GM18520 (cell line): ENCODE results near the gene HSP90AB1.

Experiments
- ATAC-seq: cut with Tn5 transposase; IDR thresholded peaks from one replicate; pipeline ENCODE4 v1.9.1; 2021; ENCODE audit not compliant: unreplicated experiment

The HSP90AB1 gene

DNA sequence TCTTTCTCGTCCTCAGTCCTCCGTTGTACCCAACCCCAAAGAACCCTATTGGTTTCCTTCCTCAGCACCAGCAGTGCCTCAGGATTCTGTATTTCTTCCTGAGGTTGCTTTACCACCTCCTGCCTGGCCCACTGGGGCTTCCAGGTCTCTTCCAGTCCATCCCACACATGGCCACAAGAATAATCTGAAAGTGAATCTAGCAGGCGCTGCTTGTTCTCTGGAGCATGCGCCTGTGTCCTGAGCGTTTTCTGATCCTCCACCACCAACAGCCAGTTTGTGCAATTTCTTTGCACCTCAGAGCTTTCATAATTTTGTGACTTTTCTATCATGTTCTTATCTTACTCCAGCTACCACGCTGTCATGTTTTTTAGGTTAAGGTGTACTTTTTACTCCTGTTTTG lies 11.6 kb upstream of the HSP90AB1 start:
- no peak for ATAC-seq

DNA sequence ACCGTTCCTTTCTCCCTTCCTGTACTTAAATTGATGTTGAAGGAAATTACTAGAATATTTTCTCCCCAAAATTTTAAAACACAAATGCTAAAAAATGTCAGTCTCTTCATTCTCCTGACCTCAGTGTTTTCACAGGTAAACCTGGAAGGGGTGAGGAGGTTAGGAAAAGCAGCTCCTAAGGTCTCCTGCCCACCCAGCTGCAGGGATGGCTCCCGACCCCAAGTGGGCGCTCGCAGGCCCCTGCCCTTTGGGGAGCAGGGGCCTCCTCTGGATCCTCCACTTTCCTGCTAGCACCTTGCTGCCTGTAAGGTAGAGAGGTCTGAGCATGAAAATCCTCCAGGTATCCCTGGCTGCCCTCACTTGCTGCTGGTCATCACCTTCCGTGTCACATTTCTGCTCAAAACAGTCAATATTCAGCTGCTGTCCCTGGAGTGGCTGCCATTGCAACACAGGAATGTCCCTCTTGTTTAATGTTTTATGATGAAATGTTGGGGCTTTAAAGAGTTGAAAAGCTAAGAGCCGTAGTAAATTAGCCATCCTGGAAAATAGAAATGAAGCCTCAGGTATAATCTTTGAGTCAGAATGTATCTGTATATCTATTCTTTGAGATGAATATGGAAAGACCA lies 10.9 kb upstream of the HSP90AB1 start:
- ATAC-seq: no peak

DNA sequence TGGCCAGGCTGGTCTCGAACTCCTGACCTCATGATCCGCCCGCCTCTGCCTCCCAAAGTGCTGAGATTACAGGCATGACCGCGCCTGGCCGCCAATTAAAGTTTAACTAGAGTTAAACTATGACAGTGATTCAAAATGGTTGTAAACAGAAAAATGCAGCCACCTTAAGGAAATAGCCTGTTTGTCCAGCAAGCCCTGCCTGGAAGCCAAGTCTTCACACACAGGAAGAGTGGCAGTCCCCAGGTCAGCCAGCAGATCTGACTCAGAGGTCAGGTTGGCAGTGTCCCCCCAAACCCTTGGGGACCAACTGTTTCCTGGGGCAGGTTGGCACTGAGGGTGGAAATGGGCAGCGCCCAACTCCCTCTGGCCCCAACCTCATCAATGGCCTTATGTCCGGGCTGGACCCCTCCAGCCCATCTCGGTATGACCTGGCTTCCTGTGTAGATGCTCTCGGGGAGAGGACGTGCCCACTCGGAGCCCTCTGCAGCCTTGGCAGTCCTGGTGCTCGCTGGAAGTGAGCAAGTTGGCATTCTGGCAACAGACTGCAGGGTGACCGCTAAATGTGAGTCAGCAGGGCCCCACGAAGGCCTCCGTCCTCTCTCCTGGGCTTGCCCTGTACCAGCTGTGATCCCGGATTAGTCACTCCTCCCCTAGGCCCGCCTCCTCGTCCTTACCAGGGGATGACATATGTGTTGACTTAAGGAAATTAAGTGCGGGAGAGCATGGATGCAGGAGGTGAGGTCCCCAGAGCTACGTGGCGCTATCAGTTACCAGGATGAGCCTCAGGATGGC lies 9.7 kb upstream of the HSP90AB1 start:
- peak; percentile 37 for ATAC-seq

DNA sequence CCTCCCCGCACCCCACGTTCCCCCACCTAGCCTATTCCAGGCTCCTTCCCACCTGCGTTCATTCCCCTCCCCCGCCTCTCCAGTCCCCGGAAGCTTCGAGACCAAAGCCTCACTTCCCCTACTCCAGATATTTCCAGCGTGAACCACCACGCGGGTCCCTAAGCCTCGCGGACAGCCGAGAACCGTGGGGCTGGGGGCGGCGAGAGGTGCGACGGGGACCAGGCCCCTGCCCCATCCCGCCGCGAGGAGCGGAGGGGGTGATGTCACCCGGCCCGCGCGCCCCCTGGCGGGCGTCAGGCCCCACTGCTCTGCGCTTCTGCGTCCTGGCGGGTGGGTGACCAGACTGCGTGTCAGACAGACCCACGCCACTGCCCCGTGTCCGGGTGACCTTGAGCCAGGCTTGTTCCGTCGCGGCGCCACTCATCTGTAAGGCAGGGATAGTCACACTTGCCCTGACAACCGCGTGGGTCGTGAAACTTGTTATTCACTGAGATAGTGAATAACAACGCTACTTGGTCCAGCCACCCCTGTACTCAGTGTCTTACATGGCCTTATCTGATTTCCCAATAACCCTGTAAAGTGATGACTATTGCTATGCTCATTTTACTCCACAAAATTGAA lies 9.0 kb upstream of the HSP90AB1 start:
- peak; percentile 73 for ATAC-seq

- ATAC-seq: no peak
Measured at GRCh38 chr6:44238687-44239350, 8.1 kb upstream of the HSP90AB1 start.

DNA sequence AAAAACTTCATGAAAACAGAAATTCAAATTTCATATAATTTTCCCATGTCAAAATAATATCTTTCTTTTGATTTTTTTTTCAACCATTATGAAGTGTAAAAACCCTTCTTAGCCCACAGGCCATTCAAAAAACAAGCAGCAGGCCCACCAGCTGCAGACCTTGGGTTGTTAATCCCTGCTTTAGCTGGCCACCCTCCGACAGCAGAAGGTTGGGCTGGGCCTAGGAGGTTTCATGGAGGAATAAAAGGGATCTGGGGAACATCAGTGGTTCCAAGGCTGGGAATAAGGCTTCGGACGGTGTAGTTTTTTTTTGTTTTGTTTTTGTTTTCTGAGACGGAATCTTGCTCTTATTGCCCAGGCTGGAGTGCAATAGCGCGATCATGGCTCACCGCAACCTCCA lies 3.6 kb upstream of the HSP90AB1 start:
- ATAC-seq: no peak

GRCh38 chr6:44245391-44245911 lies 1.4 kb upstream of the HSP90AB1 start:
- no peak for ATAC-seq

GRCh38 chr6:44245912-44246662 lies 814 bp upstream of the HSP90AB1 start:
- ATAC-seq: peak; percentile 32

- peak; percentile 17 for ATAC-seq
Measured at GRCh38 chr6:44247338-44248302, 719 bp downstream of the HSP90AB1 start.

DNA sequence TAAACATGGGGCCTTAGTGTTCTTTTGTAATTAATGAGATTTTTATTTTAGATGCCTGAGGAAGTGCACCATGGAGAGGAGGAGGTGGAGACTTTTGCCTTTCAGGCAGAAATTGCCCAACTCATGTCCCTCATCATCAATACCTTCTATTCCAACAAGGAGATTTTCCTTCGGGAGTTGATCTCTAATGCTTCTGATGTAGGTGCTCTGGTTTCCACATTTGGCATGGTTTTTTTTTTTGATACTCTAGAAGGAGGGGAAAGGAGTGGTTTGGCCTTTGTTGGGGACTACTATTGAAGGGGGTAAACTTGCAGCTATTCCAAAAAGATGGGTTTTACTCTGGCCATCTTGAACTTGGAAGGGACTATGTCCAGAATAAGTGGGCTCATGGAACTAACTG lies 1.7 kb downstream of the HSP90AB1 start:
- ATAC-seq: no peak

GRCh38 chr6:44249082-44249748 lies 2.3 kb downstream of the HSP90AB1 start:
- no peak for ATAC-seq

DNA sequence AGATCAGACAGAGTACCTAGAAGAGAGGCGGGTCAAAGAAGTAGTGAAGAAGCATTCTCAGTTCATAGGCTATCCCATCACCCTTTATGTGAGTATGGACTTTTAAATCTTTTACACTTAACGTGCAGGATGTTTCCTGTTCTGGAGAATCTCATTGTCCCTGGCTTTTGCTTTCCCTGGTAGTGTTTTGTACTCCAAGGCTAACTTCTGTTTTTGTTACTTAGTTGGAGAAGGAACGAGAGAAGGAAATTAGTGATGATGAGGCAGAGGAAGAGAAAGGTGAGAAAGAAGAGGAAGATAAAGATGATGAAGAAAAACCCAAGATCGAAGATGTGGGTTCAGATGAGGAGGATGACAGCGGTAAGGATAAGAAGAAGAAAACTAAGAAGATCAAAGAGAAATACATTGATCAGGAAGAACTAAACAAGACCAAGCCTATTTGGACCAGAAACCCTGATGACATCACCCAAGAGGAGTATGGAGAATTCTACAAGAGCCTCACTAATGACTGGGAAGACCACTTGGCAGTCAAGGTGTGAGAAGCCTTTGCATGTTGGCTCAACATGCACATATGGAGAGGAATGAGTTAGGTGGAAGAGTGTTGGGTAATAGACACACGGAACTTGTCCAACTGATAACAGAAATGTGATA lies 3.3 kb downstream of the HSP90AB1 start:
- ATAC-seq: no peak

GRCh38 chr6:44250718-44251123 lies 3.8 kb downstream of the HSP90AB1 start:
- ATAC-seq: no peak

DNA sequence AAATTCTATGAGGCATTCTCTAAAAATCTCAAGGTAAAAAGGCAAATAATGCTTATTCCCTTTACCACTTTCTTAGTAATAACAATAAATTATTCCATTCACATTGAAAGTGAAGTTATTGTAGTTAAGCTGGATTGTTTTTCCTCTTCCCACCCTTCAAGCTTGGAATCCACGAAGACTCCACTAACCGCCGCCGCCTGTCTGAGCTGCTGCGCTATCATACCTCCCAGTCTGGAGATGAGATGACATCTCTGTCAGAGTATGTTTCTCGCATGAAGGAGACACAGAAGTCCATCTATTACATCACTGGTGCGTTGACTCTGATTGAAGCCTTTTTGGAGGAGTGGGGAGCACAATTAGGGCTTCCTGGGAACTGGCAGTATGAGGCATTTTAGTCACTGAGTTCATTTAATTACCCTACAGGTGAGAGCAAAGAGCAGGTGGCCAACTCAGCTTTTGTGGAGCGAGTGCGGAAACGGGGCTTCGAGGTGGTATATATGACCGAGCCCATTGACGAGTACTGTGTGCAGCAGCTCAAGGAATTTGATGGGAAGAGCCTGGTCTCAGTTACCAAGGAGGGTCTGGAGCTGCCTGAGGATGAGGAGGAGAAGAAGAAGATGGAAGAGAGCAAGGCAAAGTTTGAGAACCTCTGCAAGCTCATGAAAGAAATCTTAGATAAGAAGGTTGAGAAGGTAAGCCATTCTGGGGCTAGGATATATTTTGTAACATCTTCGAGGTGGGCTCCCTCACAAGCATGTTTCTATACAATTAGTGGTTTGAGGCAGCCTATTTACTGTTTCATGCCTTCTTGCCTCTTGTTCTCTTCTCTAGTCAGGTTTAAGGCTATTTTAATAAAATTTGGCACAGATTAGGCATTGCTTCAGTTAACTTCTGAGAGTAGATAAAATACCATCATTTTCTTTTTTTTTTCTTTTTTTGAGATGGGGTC lies 4.9 kb downstream of the HSP90AB1 start:
- no peak for ATAC-seq

DNA sequence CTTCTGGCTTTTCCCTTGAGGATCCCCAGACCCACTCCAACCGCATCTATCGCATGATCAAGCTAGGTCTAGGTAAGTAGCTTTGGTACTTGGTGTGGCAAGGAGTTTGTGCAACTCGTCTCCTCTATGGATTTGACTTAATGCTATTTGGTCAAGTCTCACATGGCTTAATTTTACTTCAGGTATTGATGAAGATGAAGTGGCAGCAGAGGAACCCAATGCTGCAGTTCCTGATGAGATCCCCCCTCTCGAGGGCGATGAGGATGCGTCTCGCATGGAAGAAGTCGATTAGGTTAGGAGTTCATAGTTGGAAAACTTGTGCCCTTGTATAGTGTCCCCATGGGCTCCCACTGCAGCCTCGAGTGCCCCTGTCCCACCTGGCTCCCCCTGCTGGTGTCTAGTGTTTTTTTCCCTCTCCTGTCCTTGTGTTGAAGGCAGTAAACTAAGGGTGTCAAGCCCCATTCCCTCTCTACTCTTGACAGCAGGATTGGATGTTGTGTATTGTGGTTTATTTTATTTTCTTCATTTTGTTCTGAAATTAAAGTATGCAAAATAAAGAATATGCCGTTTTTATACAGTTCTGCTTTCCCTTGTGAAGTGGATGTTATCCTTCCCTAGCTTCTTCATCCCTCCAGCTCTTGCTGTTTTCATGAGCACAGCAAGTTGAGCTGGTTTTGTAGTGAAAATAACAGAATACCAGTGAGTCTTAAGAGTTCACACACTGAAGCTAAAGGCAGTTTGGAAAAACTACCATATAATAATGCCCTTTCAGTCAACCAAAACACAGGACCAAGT lies 6.6 kb downstream of the HSP90AB1 start:
- ATAC-seq: no peak
